HG02588 (cell line): ENCODE measurements around the gene ZNRF2.
A peak's percentile ranks its signal among the peaks of the same experiment; 100 is the strongest.

ENCODE experiments used
- ATAC-seq: cut with Tn5 transposase; IDR thresholded peaks from one replicate; pipeline ENCODE4 v1.9.1; 2021; ENCODE audit warnings: mild to moderate bottlenecking, moderate library complexity; ENCODE audit not compliant: unreplicated experiment

The ZNRF2 gene

DNA sequence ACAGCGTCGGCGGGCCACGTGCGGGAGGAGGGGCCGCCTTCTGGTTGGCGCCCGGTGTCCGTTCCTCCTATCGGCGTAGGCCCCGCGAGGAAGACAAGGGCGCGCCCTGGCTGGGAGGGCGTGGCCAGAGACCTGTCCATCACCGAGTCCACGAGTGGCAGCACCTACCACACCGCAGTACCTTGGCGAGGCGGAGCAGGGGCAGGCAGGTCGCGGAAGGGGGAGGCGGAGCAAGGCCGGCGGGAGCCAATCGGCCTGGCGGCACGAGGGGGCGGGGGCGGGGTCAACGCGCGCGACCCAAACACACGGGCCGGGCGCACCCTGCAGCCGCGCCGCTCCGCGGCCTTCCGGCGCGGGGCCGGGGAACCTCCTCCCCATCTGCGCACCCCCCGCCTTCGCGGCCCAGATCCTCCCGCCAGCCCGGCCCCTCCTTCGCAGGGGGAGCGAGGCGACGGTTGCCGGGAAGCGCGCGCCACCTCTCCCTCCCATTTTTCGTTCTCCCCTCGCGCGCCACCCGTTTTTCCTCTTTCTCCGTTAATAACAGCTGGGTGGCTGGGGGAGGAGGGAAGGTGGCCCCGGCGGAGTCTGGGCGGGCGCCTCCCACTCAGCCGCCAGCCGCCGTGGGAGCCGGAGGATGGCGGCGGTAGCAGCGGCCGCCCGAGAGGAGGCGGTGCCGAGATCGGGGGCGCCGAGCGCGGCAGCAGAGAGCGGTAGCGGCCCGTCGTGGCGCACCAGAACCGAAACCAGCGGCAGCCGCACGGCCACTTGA, at the start of gene ZNRF2:
Gene ZNRF2 (plus strand): TSS at position 300 of the 769 bp plus-strand sequence. CDS start 761 bp downstream, outside the sequence.
- ATAC-seq: peak; percentile 84

- ATAC-seq: no peak
Measured at GRCh38 chr7:30237271-30237695, 47.1 kb upstream of the ZNRF2 start.

DNA sequence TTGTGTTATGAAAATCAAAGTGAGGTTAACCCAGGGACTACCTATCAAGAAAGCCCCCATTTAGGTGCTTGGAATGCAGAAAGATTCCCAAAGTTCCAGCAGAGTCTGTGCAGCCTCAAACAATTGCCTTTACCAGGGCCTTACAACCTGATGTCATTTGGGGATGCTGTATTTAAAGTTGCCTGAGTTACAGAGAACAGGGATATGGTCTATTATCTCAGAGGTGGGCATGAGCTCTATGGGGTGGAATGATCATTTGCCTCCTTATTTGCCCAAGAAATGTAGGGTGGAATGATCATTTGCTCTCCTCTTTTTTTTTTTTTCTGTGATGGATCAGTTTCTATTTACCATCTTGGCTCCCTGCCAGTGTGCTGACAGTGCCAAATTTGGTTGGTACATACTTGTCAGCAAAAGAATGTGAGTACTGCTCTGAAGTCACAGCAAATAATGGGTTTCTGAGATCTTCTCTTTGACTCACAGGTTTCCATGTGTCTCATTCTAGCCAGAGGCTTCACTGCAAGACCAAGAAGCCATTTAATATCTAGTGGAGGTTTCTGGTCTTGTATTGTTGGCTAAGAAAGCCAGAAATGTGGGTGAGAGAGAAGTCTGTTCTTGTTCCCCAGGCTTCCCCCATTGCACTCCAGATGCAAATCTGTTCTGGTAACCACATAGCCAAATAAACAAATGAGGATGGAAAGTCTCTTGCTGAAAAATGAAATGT, 45.5 kb upstream of the ZNRF2 start:
- peak; percentile 68 for ATAC-seq

- peak; percentile 36 for ATAC-seq
Measured at GRCh38 chr7:30240106-30240800, 44.1 kb upstream of the ZNRF2 start.

DNA sequence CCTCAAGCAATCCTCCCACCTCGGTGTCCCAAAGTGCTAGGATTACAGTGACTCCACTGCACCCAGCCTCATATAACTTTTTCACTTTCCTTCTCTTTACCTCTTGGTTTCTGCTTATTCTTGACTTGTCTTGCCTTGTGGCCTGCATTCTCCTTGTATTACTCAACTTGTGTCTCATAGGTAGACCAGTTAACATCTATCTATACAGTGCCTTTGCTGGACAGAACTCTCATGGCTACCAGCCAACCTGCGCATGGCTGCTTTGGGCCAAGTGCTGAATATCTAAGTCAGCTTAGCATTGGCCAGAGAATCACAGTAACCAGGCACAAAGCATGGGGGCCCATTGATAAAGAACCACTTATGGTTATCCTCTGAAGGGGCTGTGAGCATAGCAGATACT, 42.6 kb upstream of the ZNRF2 start:
- no peak for ATAC-seq

DNA sequence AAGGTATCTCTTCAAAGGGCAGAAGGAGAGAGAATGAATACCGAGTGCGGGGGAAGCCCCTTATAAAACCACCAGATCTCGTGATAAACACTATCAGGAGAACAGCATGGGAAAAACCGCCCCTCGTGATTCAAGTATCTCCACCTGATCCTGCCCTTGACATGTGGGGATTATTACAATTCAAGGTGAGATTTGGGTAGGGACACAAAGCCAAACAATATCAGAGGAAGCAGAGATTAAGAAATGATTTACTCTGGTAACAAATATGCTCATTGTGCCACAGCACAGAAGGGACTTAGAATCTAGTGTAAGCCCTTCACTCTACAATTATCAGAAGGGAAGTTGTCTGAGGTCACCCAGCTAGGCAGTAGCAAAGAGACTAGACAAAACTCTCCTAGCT, 40.1 kb upstream of the ZNRF2 start:
- no peak for ATAC-seq

GRCh38 chr7:30245913-30246312, 38.5 kb upstream of the ZNRF2 start:
- no peak for ATAC-seq

DNA sequence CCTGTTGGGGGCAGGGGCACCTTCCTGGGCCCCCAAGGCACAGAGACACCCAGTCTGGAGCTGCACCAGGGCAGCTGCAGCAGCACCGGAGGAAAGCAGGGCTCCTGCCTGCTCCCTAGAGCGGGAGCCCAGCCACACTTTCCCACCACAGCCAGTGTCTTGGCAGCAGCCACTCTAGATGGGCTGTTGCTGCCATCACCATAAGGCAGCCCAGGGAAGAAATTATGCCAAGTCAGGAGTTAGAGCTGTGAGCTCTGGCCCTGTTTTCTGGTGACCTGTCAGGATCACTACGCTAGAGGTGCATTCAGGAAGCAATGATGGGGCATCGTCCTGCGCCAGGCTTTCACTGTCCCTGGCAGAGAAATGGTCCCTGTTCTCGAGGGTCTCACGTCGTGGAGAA, 38.0 kb upstream of the ZNRF2 start:
- ATAC-seq: no peak

DNA sequence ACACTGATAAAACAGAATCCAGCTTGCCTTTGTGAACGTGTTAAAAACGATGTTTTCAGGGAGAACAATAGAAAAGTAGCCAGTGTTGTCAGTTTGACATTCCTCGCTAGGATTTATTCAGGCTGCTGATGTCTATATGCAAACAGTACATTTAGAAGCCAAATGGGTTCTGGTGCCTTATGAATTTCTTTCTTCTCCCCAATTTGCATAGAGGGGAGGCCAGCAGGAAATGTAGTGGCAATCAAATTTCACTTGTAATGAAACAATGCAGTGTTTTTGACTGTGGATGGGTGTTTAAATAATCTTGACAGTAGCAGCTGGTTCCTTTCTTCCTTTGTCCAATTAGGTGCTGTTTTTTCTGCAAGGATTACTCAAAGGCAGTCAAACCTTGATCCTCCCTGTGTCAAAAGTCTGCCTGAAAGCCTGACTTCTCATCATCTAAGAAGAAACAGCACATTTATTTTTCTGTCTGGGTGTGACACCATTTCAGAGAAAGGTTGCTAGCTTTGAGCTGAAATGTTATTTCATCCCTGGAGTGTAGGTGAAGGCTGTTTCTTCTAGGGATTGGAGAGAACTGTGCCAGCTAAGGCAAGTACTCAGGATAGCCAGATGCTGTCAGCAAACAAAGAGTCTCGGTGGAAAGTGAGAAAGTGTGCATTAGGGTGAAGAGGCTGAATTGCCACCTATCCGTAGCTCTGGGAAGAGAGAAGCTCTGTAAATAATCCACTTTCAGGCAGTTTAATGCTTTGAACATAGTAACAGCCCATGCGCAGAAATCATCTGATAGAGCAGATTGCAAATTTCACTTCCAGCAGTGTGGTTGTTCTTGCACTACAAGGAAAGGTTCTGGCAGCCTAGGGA, 36.6 kb upstream of the ZNRF2 start:
- ATAC-seq: no peak

- no peak for ATAC-seq
Measured at GRCh38 chr7:30249316-30249715, 35.1 kb upstream of the ZNRF2 start.

DNA sequence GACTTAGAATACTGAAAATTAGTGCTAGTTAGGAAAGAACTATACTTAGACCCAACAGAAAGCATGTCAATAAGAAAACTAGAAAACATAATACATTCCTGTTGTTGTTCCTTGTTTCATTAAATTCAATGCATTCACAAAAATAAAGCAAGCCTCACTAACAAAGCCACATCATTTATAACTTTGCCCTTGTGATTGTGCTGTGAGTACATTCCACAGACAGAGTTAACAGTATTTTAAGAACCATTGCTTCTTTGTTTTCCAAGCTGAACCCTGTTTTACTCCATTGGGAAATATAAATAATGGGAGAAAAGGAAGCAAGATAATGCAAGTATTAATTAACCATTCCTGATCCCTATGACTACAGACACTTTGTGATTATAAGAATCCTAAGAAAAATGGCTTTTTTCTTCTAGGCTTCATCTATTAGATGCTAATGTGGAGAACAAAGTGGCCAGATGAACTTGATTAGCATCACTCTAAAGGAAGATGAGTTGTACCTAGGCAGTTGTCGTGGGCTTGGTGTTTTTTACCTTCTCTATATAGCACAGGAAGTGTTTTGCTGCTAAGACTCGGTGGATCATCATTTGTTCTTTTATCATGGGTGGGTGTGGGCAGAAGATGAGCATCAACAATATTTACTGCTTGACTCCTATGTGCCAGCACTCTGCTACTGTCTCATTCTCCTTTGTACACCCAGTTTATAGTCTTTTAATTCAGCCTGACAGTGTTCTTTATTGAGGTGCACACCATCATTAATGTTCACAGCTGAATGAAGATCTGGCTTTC, 34.2 kb upstream of the ZNRF2 start:
- no peak for ATAC-seq

DNA sequence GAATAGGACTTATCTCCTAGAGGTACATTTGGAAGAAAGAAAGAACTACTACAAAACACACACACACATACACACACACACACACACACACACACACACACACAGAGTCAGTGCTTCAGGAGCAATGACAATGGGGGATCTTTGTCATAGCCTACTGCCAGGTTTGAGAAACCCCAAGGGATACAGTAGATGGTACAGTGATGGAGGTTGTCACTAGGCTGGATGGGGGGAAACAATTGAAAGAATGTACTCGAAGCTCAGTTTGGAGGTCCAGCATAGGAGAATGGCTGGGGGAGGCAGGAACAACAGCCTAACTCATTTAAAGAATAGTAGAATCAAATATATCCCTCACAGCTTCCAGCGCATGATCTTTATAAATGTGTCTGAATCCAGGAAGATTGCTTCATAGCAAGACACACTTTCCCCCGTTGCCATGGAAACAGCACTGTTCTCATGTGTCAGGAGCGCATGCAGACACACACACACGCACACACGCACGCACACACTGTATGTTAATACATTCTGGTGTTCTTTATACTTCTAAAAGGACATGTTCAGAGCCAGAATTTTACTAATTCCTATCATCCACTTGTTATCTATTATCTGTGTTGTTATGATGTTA, 32.6 kb upstream of the ZNRF2 start:
- ATAC-seq: no peak

GRCh38 chr7:30252885-30253795, 31.3 kb upstream of the ZNRF2 start:
- ATAC-seq: no peak

DNA sequence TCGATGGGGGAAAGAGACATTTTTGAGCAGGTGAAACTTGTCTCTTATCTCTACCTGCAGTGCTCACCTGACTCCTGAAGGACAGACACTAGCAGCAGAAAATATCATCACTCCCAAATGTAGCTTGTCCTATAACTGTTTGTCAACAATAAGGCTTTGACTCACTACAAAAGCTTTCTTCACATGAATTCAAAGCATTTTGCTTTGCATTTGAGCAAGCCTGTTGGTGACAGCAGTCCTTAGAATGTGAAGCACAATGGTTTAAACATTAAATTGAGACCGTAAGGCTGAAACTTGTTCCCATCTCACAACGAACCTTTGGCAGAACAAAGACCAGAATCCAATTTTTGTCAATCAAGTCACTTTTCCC, 30.6 kb upstream of the ZNRF2 start:
- no peak for ATAC-seq

GRCh38 chr7:30254248-30254647, 30.1 kb upstream of the ZNRF2 start:
- no peak for ATAC-seq

GRCh38 chr7:30254717-30255063, 29.7 kb upstream of the ZNRF2 start:
- no peak for ATAC-seq

- ATAC-seq: no peak
Measured at GRCh38 chr7:30255064-30255769, 29.2 kb upstream of the ZNRF2 start.

GRCh38 chr7:30256349-30256858, 28.0 kb upstream of the ZNRF2 start:
- no peak for ATAC-seq
